CD4-positive, alpha-beta memory T cell (primary cell): Measurements from ENCODE around the gene ELMO2. TPM values are rescaled to one million over a fixed set of nuclear protein-coding genes. Genes with fewer than 3 reads are reported as not detected.

Experiments
- CTCF ChIA-PET: fragments of 350-600 bp; sonication (Branson Sonifier 250); formaldehyde crosslinking; loops from one replicate; lab custom pipeline; 2021; ENCODE audit warnings: inconsistent platforms; ENCODE audit not compliant: partially characterized antibody; lab: Charles Lee
- POLR2A ChIA-PET: fragments of 350-600 bp; sonication (Branson Sonifier 250); formaldehyde crosslinking; loops from one replicate; lab custom pipeline; 2021; ENCODE audit not compliant: partially characterized antibody; lab: Charles Lee
- DNase-seq, 5 donors: peaks; one replicate each; pipeline versions ENCODE4 v3.0.0 to v3.0.0-alpha.2; 2020 to 2022; ENCODE audit warnings: mixed read lengths in 1 of 5
- H3K27ac ChIP-seq: one replicate; pipeline ENCODE4 v1.7.0; 2013; ENCODE audit warnings: low read depth, low read length
- H3K27me3 ChIP-seq: 2 replicates; pipeline ENCODE4 v1.7.0; 2013; ENCODE audit warnings: mild to moderate bottlenecking, low read length, moderate library complexity; ENCODE audit not compliant: insufficient read depth
- H3K36me3 ChIP-seq: 2 replicates; pipeline ENCODE4 v1.7.0; 2013; ENCODE audit warnings: mild to moderate bottlenecking, low read length, moderate library complexity; ENCODE audit not compliant: insufficient read depth
- H3K4me1 ChIP-seq: 2 replicates; pipeline ENCODE4 v1.7.0; 2013; ENCODE audit warnings: mild to moderate bottlenecking, low read length, moderate library complexity; ENCODE audit not compliant: insufficient read depth
- H3K4me3 ChIP-seq, 2 donors: one replicate each; pipeline ENCODE4 v1.7.0; 2013; ENCODE audit warnings: low read length in 2 of 2, mild to moderate bottlenecking in 1 of 2
- H3K9me3 ChIP-seq, 2 donors: one replicate each; pipeline ENCODE4 v1.7.0; 2013; ENCODE audit warnings: low read length in 2 of 2, control low read depth in 1 of 2; ENCODE audit not compliant: control insufficient read depth in 1 of 2
- H3K27ac Mint-ChIP-seq, 7 donors: one replicate each; pipeline ENCODE4 v1.8.0; 2020 to 2021; ENCODE audit warnings: mixed read lengths in 7 of 7, mild to moderate bottlenecking in 6 of 7, inconsistent platforms in 3 of 7, moderate library complexity in 3 of 7
- H3K27me3 Mint-ChIP-seq, 2 donors: one replicate each; pipeline ENCODE4 v1.8.0; 2020 to 2021; ENCODE audit warnings: mixed read lengths in 2 of 2
- H3K36me3 Mint-ChIP-seq, 2 donors: one replicate each; pipeline ENCODE4 v1.8.0; 2020 to 2021; ENCODE audit warnings: mixed read lengths in 2 of 2, inconsistent platforms in 1 of 2, mild to moderate bottlenecking in 1 of 2
- H3K4me1 Mint-ChIP-seq, 4 donors: one replicate each; pipeline ENCODE4 v1.8.0; 2020 to 2021; ENCODE audit warnings: mixed read lengths in 4 of 4, mild to moderate bottlenecking in 1 of 4
- H3K4me3 Mint-ChIP-seq, 8 donors: one replicate each; pipeline ENCODE4 v1.8.0; 2020 to 2021; ENCODE audit warnings: mixed read lengths in 8 of 8, mild to moderate bottlenecking in 7 of 8, moderate library complexity in 6 of 8, inconsistent platforms in 3 of 8
- H3K9me3 Mint-ChIP-seq, 8 donors: one replicate each; pipeline ENCODE4 v1.8.0; 2020 to 2021; ENCODE audit warnings: mixed read lengths in 8 of 8, mild to moderate bottlenecking in 5 of 8, inconsistent platforms in 3 of 8, moderate library complexity in 1 of 8
- intact Hi-C: fragments of 100-400 bp; cut with micrococcal nuclease; formaldehyde crosslinking; loops from one replicate; pipeline ENCODE4 v1.15.1; 2023
- polyA plus RNA-seq, 2 donors: library from polyadenylated mRNA; unstranded; fragments of 300-500 nt; fragmentation: Illumina TruSeq; gene quantifications; one replicate each; pipeline ENCODE4 v1.2.3, GENCODE V29; 2021
- total RNA-seq, 2 experiments: library from RNA; stranded (reverse); gene quantifications; one replicate each; pipeline ENCODE4 v1.2.3, GENCODE V29; 2021

Gene ELMO2
- total and polyA plus RNA-seq, 4 experiments from 2014 or later, result 52.5 to 98.9 (median 67.9) TPM

GRCh38 chr20:46317685-46318177, 88.7 kb downstream of the ELMO2 start:
- H3K4me1 ChIP-seq, result peaks cover 2% of the 10 kb centered on the region
- ChIA-PET CTCF (interaction anchor here (1.2 kb wide), 1 partner anchor 19 kb away, joined by 3 read pairs; no protein-coding TSS in a partner anchor), POLR2A (no interaction called here)
- no peak overlapping the region for H3K27ac ChIP-seq
- Mint-ChIP-seq H3K36me3 (no peaks in the 10 kb centered on the region), H3K9me3 (no peaks in the 10 kb centered on the region), H3K27me3 (peaks cover 52 to 61% of the 10 kb centered on the region in 2 donors), H3K4me3 (no peak overlapping the region), H3K4me1 (peaks cover 0 to 2% (median 0%) of the 10 kb centered on the region in 4 donors), H3K27ac (no peak overlapping the region)
- H3K9me3 ChIP-seq, result no peaks in the 10 kb centered on the region
- intact Hi-C loops, result no loop called here
- peaks cover 20% of the 10 kb centered on the region for H3K27me3 ChIP-seq
- H3K4me3 ChIP-seq, result no peak overlapping the region
- H3K36me3 ChIP-seq, result no peaks in the 10 kb centered on the region
- no peak for DNase-seq

DNA sequence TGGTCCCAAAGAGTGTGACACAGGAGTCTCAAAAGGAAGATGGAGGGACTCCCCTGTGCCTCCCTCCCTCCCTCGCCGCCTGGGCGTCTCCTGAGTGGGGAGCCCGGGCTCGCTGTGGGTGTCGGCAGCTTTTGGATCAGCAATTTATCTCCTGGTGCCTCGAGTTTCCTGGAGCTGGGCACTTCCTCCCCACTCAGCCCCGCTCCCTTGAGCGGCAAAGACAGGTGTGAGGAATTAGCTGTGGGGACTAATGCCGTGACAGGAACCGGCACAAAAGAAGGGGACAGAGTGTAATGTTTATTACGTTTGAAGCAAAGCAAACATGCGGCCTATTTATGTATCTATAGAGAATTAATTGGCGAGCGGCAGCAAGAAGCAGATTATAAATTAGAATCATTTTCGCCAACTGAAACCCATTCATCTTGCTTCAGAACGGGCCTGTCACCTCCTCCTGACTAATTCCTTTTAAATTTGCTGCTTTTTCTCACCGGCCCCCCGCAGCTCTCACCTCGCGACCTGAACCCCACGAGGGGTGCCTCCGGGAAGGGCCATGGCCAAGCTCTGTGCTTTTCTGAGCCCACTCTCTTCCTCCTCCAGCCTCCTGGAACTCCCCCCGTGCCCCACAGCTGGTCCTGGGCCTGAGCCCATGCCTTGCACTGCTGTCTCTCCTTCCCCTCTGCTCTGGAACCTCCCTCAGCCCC, 89.3 kb downstream of the ELMO2 start:
- peaks cover 52 to 59% of the 10 kb centered on the region in 2 donors for H3K27me3 Mint-ChIP-seq
- intact Hi-C loops, result no loop called here
- H3K27ac ChIP-seq, result no peak overlapping the region
- H3K4me3 Mint-ChIP-seq, result no peak overlapping the region
- no peaks in the 10 kb centered on the region for H3K36me3 ChIP-seq
- H3K9me3 Mint-ChIP-seq, result no peaks in the 10 kb centered on the region
- no peaks in the 10 kb centered on the region for H3K9me3 ChIP-seq
- peaks cover 0 to 3% (median 2%) of the 10 kb centered on the region in 4 donors for H3K4me1 Mint-ChIP-seq
- DNase-seq, result no peak
- ChIA-PET CTCF (interaction anchor here (0.8 to 1.4 kb wide), 3 partner anchors 18 to 94 kb away, joined by 3 to 4 read pairs (median 4); no protein-coding TSS in a partner anchor), POLR2A (no interaction called here)
- H3K4me1 ChIP-seq, result peaks cover 8% of the 10 kb centered on the region
- H3K27me3 ChIP-seq, result peaks cover 22% of the 10 kb centered on the region
- H3K4me3 ChIP-seq, result no peak overlapping the region
- no peak overlapping the region for H3K27ac Mint-ChIP-seq
- no peaks in the 10 kb centered on the region for H3K36me3 Mint-ChIP-seq

Other genes starting within 250 kb of the ELMO2 start
- not detected for gene CDH22, start 98.1 kb downstream of the ELMO2 start, total RNA-seq
- gene CDH22, start 98.1 kb downstream of the ELMO2 start, polyA plus RNA-seq, result not detected
- gene ZNF334, start 106.9 kb upstream of the ELMO2 start, total RNA-seq, result under 1 TPM in 1 of 2 experiments, not detected in 1; 0.14 TPM
- gene ZNF334, start 106.9 kb upstream of the ELMO2 start, polyA plus RNA-seq, result not detected
- not detected for gene OCSTAMP, start 144.0 kb upstream of the ELMO2 start, total RNA-seq
- not detected for gene OCSTAMP, start 144.0 kb upstream of the ELMO2 start, polyA plus RNA-seq
- gene SLC13A3, start 244.8 kb upstream of the ELMO2 start, total RNA-seq, result under 1 TPM in 1 of 2 experiments, not detected in 1; 0.36 TPM
- gene SLC13A3, start 244.8 kb upstream of the ELMO2 start, polyA plus RNA-seq, result not detected